Keratinocyte (primary cell): Measurements from ENCODE around the gene ZNF593OS.

Experiments
- CTCF ChIP-seq, 3 experiments: IDR thresholded peaks in 1 of 3; conservative IDR thresholded peaks in 1 of 3; optimal IDR thresholded peaks in 1 of 3; 2 replicates in 2 of 3; 3 replicates in 1 of 3; pipeline versions ENCODE3 to v1.5.1; 2011; ENCODE audit warnings: low read length in 3 of 3, mild to moderate bottlenecking in 3 of 3, moderate library complexity in 2 of 3, control low read depth in 1 of 3, inconsistent platforms in 1 of 3; ENCODE audit not compliant: insufficient read depth in 2 of 3; ENCODE audit errors: extremely low read depth in 1 of 3
- EZH2 ChIP-seq: IDR thresholded peaks from one replicate; pipeline ENCODE4 v1.6.1; 2012; ENCODE audit warnings: inconsistent platforms, mild to moderate bottlenecking, low read length, moderate library complexity

- TF ChIP-seq CTCF (optimal IDR thresholded peaks at IDR 0.05 in 1 of 3, IDR thresholded peaks at IDR 0.05 in 1 of 3, conservative IDR thresholded peaks at IDR 0.05 in 1 of 3; ENCODE audit: extremely low read depth in 1 of 3, insufficient read depth in 2 of 3, low read length in 3 of 3), result no peak
- no peak for TF ChIP-seq EZH2
Observed at GRCh38 chr1:26181586-26182382, 10.2 kb upstream of the ZNF593OS start.
